ENCODE measurements around the gene RPL11. TPM values are rescaled to one million over a fixed set of nuclear protein-coding genes. Genes with fewer than 3 reads are reported as not detected.

RPL11 gene
- 1,221 to 1,520 TPM (median 1,394 TPM) in 5 replicates for total RNA-seq (2022; extraction: Qiagen RNA extraction; ENCODE audit: low read depth)

GRCh38 chr1:23691499-23692307 lies at the start of gene RPL11:
Gene RPL11, plus strand, starts transcription at chr1:23691806. Its CDS starts 18 bp downstream, at chr1:23691824.

GRCh38 chr1:23743287-23744152 lies 51.9 kb downstream of the RPL11 start, which contains the start of gene ELOA:
Gene ELOA, plus strand, starts transcription at chr1:23743471. Its CDS starts 33 bp downstream, at chr1:23743504.

Other genes starting within 250 kb of the RPL11 start
- 4.7 to 6.6 TPM (median 5.9 TPM) in 5 replicates for gene ASAP3, start 207.6 kb upstream of the RPL11 start, total RNA-seq (2022; extraction: Qiagen RNA extraction; ENCODE audit: low read depth)
- gene E2F2, start 160.6 kb upstream of the RPL11 start, total RNA-seq (2022; extraction: Qiagen RNA extraction; ENCODE audit: low read depth): 2.0 to 3.0 TPM (median 2.9 TPM) in 5 replicates
- 341 to 429 TPM (median 397 TPM) in 5 replicates for gene ID3, start 132.3 kb upstream of the RPL11 start, total RNA-seq (2022; extraction: Qiagen RNA extraction; ENCODE audit: low read depth)
- 26.6 to 28.6 TPM (median 27.2 TPM) in 5 replicates for gene ELOA, start 51.7 kb downstream of the RPL11 start, total RNA-seq (2022; extraction: Qiagen RNA extraction; ENCODE audit: low read depth)
- gene PITHD1, start 86.6 kb downstream of the RPL11 start, total RNA-seq (2022; extraction: Qiagen RNA extraction; ENCODE audit: low read depth): 26.4 to 34.3 TPM (median 30.6 TPM) in 5 replicates
- gene LYPLA2, start 99.3 kb downstream of the RPL11 start, total RNA-seq (2022; extraction: Qiagen RNA extraction; ENCODE audit: low read depth): 56.6 to 65.5 TPM (median 59.6 TPM) in 5 replicates
- gene GALE, start 108.9 kb downstream of the RPL11 start, total RNA-seq (2022; extraction: Qiagen RNA extraction; ENCODE audit: low read depth): 64.6 to 80.2 TPM (median 75.6 TPM) in 5 replicates
- 12.4 to 15.1 TPM (median 12.8 TPM) in 5 replicates for gene HMGCL, start 133.6 kb downstream of the RPL11 start, total RNA-seq (2022; extraction: Qiagen RNA extraction; ENCODE audit: low read depth)
- 9.5 to 11.2 TPM (median 10.1 TPM) in 5 replicates for gene FUCA1, start 176.5 kb downstream of the RPL11 start, total RNA-seq (2022; extraction: Qiagen RNA extraction; ENCODE audit: low read depth)
- gene CNR2, start 221.6 kb downstream of the RPL11 start, total RNA-seq (2022; extraction: Qiagen RNA extraction; ENCODE audit: low read depth): 0.02 TPM in 1 of 5 replicates, not detected in the others

All from A549 treated with GW870086 at 1 μM for 4 hours (cell line).